ENCODE data around the gene CYP4A22.
A peak's percentile ranks its signal among the peaks of the same experiment; 100 is the strongest.

CYP4A22 gene

GRCh38 chr1:47179017-47179987, 42.1 kb downstream of the CYP4A22 start (continued):
- TF ChIP-seq PRDM6 (tag by site-specific recombination; IDR thresholded peaks at IDR 0.05), result no peak
- TF ChIP-seq ZNF629 (tag by site-specific recombination; IDR thresholded peaks at IDR 0.05), result peak; percentile 77
- TF ChIP-seq, protein P1, sequence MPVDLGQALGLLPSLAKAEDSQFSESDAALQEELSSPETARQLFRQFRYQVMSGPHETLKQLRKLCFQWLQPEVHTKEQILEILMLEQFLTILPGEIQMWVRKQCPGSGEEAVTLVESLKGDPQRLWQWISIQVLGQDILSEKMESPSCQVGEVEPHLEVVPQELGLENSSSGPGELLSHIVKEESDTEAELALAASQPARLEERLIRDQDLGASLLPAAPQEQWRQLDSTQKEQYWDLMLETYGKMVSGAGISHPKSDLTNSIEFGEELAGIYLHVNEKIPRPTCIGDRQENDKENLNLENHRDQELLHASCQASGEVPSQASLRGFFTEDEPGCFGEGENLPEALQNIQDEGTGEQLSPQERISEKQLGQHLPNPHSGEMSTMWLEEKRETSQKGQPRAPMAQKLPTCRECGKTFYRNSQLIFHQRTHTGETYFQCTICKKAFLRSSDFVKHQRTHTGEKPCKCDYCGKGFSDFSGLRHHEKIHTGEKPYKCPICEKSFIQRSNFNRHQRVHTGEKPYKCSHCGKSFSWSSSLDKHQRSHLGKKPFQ (tag by site-specific recombination; IDR thresholded peaks at IDR 0.05), result no peak
- TF ChIP-seq ZFHX2 (tag by site-specific recombination; conservative IDR thresholded peaks at IDR 0.05), result peak; percentile 60
- TF ChIP-seq ZNF223 (tag by site-specific recombination; IDR thresholded peaks at IDR 0.05), result no peak
- TF ChIP-seq, protein P2, sequence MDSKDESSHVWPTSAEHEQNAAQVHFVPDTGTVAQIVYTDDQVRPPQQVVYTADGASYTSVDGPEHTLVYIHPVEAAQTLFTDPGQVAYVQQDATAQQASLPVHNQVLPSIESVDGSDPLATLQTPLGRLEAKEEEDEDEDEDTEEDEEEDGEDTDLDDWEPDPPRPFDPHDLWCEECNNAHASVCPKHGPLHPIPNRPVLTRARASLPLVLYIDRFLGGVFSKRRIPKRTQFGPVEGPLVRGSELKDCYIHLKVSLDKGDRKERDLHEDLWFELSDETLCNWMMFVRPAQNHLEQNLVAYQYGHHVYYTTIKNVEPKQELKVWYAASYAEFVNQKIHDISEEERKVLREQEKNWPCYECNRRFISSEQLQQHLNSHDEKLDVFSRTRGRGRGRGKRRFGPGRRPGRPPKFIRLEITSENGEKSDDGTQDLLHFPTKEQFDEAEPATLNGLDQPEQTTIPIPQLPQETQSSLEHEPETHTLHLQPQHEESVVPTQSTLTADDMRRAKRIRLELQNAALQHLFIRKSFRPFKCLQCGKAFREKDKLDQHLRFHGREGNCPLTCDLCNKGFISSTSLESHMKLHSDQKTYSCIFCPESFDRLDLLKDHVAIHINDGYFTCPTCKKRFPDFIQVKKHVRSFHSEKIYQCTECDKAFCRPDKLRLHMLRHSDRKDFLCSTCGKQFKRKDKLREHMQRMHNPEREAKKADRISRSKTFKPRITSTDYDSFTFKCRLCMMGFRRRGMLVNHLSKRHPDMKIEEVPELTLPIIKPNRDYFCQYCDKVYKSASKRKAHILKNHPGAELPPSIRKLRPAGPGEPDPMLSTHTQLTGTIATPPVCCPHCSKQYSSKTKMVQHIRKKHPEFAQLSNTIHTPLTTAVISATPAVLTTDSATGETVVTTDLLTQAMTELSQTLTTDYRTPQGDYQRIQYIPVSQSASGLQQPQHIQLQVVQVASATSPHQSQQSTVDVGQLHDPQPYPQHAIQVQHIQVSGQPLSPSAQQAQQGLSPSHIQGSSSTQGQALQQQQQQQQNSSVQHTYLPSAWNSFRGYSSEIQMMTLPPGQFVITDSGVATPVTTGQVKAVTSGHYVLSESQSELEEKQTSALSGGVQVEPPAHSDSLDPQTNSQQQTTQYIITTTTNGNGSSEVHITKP (tag by site-specific recombination; IDR thresholded peaks at IDR 0.05), result peak; percentile 29; the same call in 1 of the 2 replicates
- TF ChIP-seq, protein P3, sequence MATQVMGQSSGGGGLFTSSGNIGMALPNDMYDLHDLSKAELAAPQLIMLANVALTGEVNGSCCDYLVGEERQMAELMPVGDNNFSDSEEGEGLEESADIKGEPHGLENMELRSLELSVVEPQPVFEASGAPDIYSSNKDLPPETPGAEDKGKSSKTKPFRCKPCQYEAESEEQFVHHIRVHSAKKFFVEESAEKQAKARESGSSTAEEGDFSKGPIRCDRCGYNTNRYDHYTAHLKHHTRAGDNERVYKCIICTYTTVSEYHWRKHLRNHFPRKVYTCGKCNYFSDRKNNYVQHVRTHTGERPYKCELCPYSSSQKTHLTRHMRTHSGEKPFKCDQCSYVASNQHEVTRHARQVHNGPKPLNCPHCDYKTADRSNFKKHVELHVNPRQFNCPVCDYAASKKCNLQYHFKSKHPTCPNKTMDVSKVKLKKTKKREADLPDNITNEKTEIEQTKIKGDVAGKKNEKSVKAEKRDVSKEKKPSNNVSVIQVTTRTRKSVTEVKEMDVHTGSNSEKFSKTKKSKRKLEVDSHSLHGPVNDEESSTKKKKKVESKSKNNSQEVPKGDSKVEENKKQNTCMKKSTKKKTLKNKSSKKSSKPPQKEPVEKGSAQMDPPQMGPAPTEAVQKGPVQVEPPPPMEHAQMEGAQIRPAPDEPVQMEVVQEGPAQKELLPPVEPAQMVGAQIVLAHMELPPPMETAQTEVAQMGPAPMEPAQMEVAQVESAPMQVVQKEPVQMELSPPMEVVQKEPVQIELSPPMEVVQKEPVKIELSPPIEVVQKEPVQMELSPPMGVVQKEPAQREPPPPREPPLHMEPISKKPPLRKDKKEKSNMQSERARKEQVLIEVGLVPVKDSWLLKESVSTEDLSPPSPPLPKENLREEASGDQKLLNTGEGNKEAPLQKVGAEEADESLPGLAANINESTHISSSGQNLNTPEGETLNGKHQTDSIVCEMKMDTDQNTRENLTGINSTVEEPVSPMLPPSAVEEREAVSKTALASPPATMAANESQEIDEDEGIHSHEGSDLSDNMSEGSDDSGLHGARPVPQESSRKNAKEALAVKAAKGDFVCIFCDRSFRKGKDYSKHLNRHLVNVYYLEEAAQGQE (tag by site-specific recombination; IDR thresholded peaks at IDR 0.05), result peak; percentile 41; the same call in 1 of the 2 replicates
- no peak for TF ChIP-seq ZFP3 (tag by site-specific recombination; IDR thresholded peaks at IDR 0.05; ENCODE audit: low read depth)
- peak; percentile 75 for TF ChIP-seq ZBTB20 (tag by site-specific recombination; IDR thresholded peaks at IDR 0.05)
- no peak; the same call in none of the 2 replicates for TF ChIP-seq SP3 (tag by site-specific recombination; IDR thresholded peaks at IDR 0.05)
- TF ChIP-seq, protein P4, sequence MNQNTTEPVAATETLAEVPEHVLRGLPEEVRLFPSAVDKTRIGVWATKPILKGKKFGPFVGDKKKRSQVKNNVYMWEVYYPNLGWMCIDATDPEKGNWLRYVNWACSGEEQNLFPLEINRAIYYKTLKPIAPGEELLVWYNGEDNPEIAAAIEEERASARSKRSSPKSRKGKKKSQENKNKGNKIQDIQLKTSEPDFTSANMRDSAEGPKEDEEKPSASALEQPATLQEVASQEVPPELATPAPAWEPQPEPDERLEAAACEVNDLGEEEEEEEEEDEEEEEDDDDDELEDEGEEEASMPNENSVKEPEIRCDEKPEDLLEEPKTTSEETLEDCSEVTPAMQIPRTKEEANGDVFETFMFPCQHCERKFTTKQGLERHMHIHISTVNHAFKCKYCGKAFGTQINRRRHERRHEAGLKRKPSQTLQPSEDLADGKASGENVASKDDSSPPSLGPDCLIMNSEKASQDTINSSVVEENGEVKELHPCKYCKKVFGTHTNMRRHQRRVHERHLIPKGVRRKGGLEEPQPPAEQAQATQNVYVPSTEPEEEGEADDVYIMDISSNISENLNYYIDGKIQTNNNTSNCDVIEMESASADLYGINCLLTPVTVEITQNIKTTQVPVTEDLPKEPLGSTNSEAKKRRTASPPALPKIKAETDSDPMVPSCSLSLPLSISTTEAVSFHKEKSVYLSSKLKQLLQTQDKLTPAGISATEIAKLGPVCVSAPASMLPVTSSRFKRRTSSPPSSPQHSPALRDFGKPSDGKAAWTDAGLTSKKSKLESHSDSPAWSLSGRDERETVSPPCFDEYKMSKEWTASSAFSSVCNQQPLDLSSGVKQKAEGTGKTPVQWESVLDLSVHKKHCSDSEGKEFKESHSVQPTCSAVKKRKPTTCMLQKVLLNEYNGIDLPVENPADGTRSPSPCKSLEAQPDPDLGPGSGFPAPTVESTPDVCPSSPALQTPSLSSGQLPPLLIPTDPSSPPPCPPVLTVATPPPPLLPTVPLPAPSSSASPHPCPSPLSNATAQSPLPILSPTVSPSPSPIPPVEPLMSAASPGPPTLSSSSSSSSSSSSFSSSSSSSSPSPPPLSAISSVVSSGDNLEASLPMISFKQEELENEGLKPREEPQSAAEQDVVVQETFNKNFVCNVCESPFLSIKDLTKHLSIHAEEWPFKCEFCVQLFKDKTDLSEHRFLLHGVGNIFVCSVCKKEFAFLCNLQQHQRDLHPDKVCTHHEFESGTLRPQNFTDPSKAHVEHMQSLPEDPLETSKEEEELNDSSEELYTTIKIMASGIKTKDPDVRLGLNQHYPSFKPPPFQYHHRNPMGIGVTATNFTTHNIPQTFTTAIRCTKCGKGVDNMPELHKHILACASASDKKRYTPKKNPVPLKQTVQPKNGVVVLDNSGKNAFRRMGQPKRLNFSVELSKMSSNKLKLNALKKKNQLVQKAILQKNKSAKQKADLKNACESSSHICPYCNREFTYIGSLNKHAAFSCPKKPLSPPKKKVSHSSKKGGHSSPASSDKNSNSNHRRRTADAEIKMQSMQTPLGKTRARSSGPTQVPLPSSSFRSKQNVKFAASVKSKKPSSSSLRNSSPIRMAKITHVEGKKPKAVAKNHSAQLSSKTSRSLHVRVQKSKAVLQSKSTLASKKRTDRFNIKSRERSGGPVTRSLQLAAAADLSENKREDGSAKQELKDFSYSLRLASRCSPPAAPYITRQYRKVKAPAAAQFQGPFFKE (tag by site-specific recombination; IDR thresholded peaks at IDR 0.05; ENCODE audit: borderline replicate concordance), result no peak
- TF ChIP-seq KLF7 (tag by site-specific recombination; IDR thresholded peaks at IDR 0.05; ENCODE audit: borderline replicate concordance), result no peak
- no peak for TF ChIP-seq ZNF843 (tag by site-specific recombination; IDR thresholded peaks at IDR 0.05)
- no peak for TF ChIP-seq ZNF266 (tag by site-specific recombination; IDR thresholded peaks at IDR 0.05; ENCODE audit: low read depth)
- TF ChIP-seq ZNF707 (tag by site-specific recombination; IDR thresholded peaks at IDR 0.05), result no peak
- TF ChIP-seq ZNF423 (tag by site-specific recombination; IDR thresholded peaks at IDR 0.05), result peak; percentile 80
- peak; percentile 91 for TF ChIP-seq CTCF (tag by site-specific recombination; IDR thresholded peaks at IDR 0.05)
